Hepatocyte (in vitro differentiated cells): ENCODE data around the gene RPE.

ENCODE experiments used
- EZH2phosphoT487 ChIP-seq: fragments of 200-600 bp; sonication (generic); IDR thresholded peaks from one replicate; pipeline ENCODE4 v1.6.1; 2018; ENCODE audit warnings: antibody characterized with exemption, mild to moderate bottlenecking, low read depth, moderate library complexity; ENCODE audit not compliant: unreplicated experiment, severe bottlenecking
- TF ChIP-seq, protein P1 (sequence below): fragments of 200-600 bp; sonication (generic); IDR thresholded peaks from 2 replicates; pipeline ENCODE4 v1.5.1; 2016; ENCODE audit warnings: antibody characterized with exemption, mild to moderate bottlenecking; ENCODE audit not compliant: poor library complexity

DNA sequence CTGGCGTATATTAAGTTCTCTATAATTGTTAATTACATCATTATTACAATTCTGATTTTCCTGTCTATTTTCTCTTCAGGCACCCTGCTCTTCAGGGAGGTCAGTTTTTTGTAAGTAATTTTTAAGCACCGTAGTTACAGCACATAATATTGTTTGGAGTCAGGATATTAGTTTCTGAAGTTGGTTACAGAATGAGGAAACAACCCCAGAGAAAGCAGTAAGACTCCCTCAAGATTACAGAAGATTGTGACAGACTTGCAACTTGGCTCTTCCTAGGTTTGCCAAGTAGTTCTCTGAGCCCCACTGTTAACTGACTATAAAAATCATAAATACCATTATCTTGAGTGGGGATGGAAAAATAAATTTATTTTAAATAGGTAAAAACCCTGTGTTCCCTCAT is 921 bp downstream of the RPE start:
- TF ChIP-seq, protein P1, sequence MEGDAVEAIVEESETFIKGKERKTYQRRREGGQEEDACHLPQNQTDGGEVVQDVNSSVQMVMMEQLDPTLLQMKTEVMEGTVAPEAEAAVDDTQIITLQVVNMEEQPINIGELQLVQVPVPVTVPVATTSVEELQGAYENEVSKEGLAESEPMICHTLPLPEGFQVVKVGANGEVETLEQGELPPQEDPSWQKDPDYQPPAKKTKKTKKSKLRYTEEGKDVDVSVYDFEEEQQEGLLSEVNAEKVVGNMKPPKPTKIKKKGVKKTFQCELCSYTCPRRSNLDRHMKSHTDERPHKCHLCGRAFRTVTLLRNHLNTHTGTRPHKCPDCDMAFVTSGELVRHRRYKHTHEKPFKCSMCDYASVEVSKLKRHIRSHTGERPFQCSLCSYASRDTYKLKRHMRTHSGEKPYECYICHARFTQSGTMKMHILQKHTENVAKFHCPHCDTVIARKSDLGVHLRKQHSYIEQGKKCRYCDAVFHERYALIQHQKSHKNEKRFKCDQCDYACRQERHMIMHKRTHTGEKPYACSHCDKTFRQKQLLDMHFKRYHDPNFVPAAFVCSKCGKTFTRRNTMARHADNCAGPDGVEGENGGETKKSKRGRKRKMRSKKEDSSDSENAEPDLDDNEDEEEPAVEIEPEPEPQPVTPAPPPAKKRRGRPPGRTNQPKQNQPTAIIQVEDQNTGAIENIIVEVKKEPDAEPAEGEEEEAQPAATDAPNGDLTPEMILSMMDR, result no peak
- TF ChIP-seq EZH2phosphoT487, result no peak
